Measurements from ENCODE around the gene RARRES2.
"Not testable (repeated sequence)": the region's sequence is repeated elsewhere in the genome, so short reads cannot be mapped to it uniquely, and the experiment has no call there.

- not testable (repeated sequence) for TF ChIP-seq CTCF (IDR thresholded peaks at IDR 0.05; ENCODE audit: insufficient read depth, low read depth, low read length); EZH2 (IDR thresholded peaks at IDR 0.05; ENCODE audit: insufficient read depth, low read length)
These were observed 36.8 kb downstream of the RARRES2 start for GRCh38 chr7:150304499-150305258.
